Stimulated activated naive B cell treated with anti-CD40 and anti-IgM and Interleukin-4, amounts not matched to agents 10 μg/mL and 1 μg/mL and 100 μg/mL, for 72 hours (primary cell): Measurements from ENCODE around the gene PRR18.
"Not testable (repeated sequence)": the region's sequence is repeated elsewhere in the genome, so short reads cannot be mapped to it uniquely, and the experiment has no call there.

Source experiments
- ATAC-seq, 2 donors: fragments of 150-1000 bp; cut with Tn5 transposase; replicated peaks; 2 replicates each; pipeline ENCODE4 v1.10.0; 2021; ENCODE audit warnings: moderate library complexity in 1 of 2
- DNase-seq: peaks from one replicate; pipeline ENCODE4 v3.0.0; 2021
- H3K27ac Mint-ChIP-seq: one replicate; pipeline ENCODE4 v1.8.0; 2022; ENCODE audit warnings: mild to moderate bottlenecking, mixed read lengths
- H3K27me3 Mint-ChIP-seq, 2 donors: one replicate each; pipeline ENCODE4 v1.8.0; 2022; ENCODE audit warnings: mixed read lengths in 2 of 2
- H3K36me3 Mint-ChIP-seq, 2 donors: one replicate each; pipeline ENCODE4 v1.8.0; 2022; ENCODE audit warnings: mixed read lengths in 2 of 2, mild to moderate bottlenecking in 1 of 2
- H3K4me1 Mint-ChIP-seq, 2 donors: one replicate each; pipeline ENCODE4 v1.8.0; 2022; ENCODE audit warnings: mixed read lengths in 2 of 2, mild to moderate bottlenecking in 1 of 2
- H3K4me3 Mint-ChIP-seq, 2 donors: one replicate each; pipeline ENCODE4 v1.8.0; 2022; ENCODE audit warnings: mild to moderate bottlenecking in 2 of 2, mixed read lengths in 2 of 2, moderate library complexity in 1 of 2
- H3K9me3 Mint-ChIP-seq, 2 donors: one replicate each; pipeline ENCODE4 v1.8.0; 2022; ENCODE audit warnings: mixed read lengths in 2 of 2, mild to moderate bottlenecking in 1 of 2

PRR18 gene

GRCh38 chr6:166308033-166308768 lies at the start of gene PRR18:
TSS of gene PRR18 (minus strand) at chr6:166308392. CDS start at chr6:166308142, 250 bp downstream.
- Mint-ChIP-seq H3K4me3 (peak within 1 kb of the TSS; percentile 77 to 84), H3K27me3 (peaks cover 24 to 27% of the 10 kb centered on the region in 2 donors)
- DNase-seq = peak; percentile 27

GRCh38 chr6:166355552-166355951 lies 47.4 kb upstream of the PRR18 start:
- Mint-ChIP-seq H3K4me1 (peaks cover 9 to 11% of the 10 kb centered on the region in 2 donors), H3K4me3 (no peak overlapping the region), H3K9me3 (peaks cover 3 to 7% of the 10 kb centered on the region in 2 donors), H3K36me3 (peaks cover 3 to 7% of the 10 kb centered on the region in 2 donors), H3K27me3 (peaks cover 3 to 5% of the 10 kb centered on the region in 2 donors), H3K27ac (no peak overlapping the region)
- no peak for DNase-seq
- ATAC-seq = no peak

More at GRCh38 chr6:166308033-166308768, at the start of gene PRR18:
- Mint-ChIP-seq H3K36me3 (no peaks in the 10 kb centered on the region), H3K27ac (no peak within 1 kb of the TSS), H3K4me1 (peaks cover 2 to 13% of the 10 kb centered on the region in 2 donors), H3K9me3 (no peaks in the 10 kb centered on the region)
- peak; percentile 66 to 77 for ATAC-seq

- no peak overlapping the region for H3K4me3 Mint-ChIP-seq
- peaks cover 3 to 5% of the 10 kb centered on the region in 2 donors for H3K27me3 Mint-ChIP-seq
- H3K27ac Mint-ChIP-seq = no peak overlapping the region
Measured at GRCh38 chr6:166354965-166355364, 46.8 kb upstream of the PRR18 start.

GRCh38 chr6:166354143-166354542 lies 46.0 kb upstream of the PRR18 start:
- Mint-ChIP-seq H3K4me3 (no peak overlapping the region), H3K4me1 (peaks cover 9 to 11% of the 10 kb centered on the region in 2 donors), H3K36me3 (peaks cover 3 to 7% of the 10 kb centered on the region in 2 donors), H3K27me3 (peaks cover 3 to 5% of the 10 kb centered on the region in 2 donors), H3K9me3 (peaks cover 7 to 8% of the 10 kb centered on the region in 2 donors), H3K27ac (no peak overlapping the region)
- no peak for ATAC-seq
- DNase-seq = no peak

More at GRCh38 chr6:166354965-166355364, 46.8 kb upstream of the PRR18 start:
- Mint-ChIP-seq H3K9me3 (peaks cover 3 to 8% of the 10 kb centered on the region in 2 donors), H3K4me1 (peaks cover 9 to 11% of the 10 kb centered on the region in 2 donors), H3K36me3 (peaks cover 3 to 7% of the 10 kb centered on the region in 2 donors)
- no peak for DNase-seq
- no peak for ATAC-seq

GRCh38 chr6:166353507-166353906 lies 45.3 kb upstream of the PRR18 start:
- Mint-ChIP-seq H3K27me3 (peaks cover 2 to 3% of the 10 kb centered on the region in 2 donors), H3K4me3 (no peak overlapping the region), H3K36me3 (peaks cover 3 to 6% of the 10 kb centered on the region in 2 donors), H3K4me1 (peaks cover 8 to 11% of the 10 kb centered on the region in 2 donors), H3K9me3 (peaks cover 6 to 8% of the 10 kb centered on the region in 2 donors), H3K27ac (no peak overlapping the region)
- no peak for DNase-seq
- ATAC-seq = no peak

- Mint-ChIP-seq H3K36me3 (peaks cover 3 to 4% of the 10 kb centered on the region in 2 donors), H3K27ac (no peak overlapping the region), H3K4me3 (no peak overlapping the region), H3K9me3 (peaks cover 3 to 5% of the 10 kb centered on the region in 2 donors), H3K4me1 (peaks cover 6 to 11% of the 10 kb centered on the region in 2 donors), H3K27me3 (no peaks in the 10 kb centered on the region)
- DNase-seq = no peak
- ATAC-seq = no peak
Measured at GRCh38 chr6:166352923-166353322, 44.7 kb upstream of the PRR18 start.

GRCh38 chr6:166351715-166352285 lies 43.6 kb upstream of the PRR18 start:
- H3K27ac Mint-ChIP-seq = peak overlapping the region; percentile 88
- H3K4me3 Mint-ChIP-seq = peak overlapping the region; percentile 74 to 77
- H3K9me3 Mint-ChIP-seq = peaks cover 3 to 5% of the 10 kb centered on the region in 2 donors
- H3K4me1 Mint-ChIP-seq = peaks cover 7 to 21% of the 10 kb centered on the region in 2 donors
- DNase-seq (peak; percentile 37), ATAC-seq (peak; percentile 100)
- H3K27me3 Mint-ChIP-seq = no peaks in the 10 kb centered on the region
- H3K36me3 Mint-ChIP-seq = peaks cover 3 to 4% of the 10 kb centered on the region in 2 donors

GRCh38 chr6:166348305-166348949 lies 40.2 kb upstream of the PRR18 start:
- ATAC-seq (no peak), DNase-seq (no peak)
- peak overlapping the region; percentile 21 for H3K27ac Mint-ChIP-seq
- H3K9me3 Mint-ChIP-seq = peaks cover 3 to 5% of the 10 kb centered on the region in 2 donors
- no peak overlapping the region for H3K4me3 Mint-ChIP-seq
- peaks cover 3 to 4% of the 10 kb centered on the region in 2 donors for H3K36me3 Mint-ChIP-seq
- no peaks in the 10 kb centered on the region for H3K27me3 Mint-ChIP-seq
- peaks cover 7 to 22% of the 10 kb centered on the region in 2 donors for H3K4me1 Mint-ChIP-seq

GRCh38 chr6:166346965-166347364 lies 38.8 kb upstream of the PRR18 start:
- H3K4me1 Mint-ChIP-seq = peaks cover 7 to 15% of the 10 kb centered on the region in 2 donors
- no peaks in the 10 kb centered on the region for H3K27me3 Mint-ChIP-seq
- H3K36me3 Mint-ChIP-seq = peaks cover 3 to 5% of the 10 kb centered on the region in 2 donors
- ATAC-seq = no peak
- no peak overlapping the region for H3K4me3 Mint-ChIP-seq
- no peak for DNase-seq
- no peak overlapping the region for H3K27ac Mint-ChIP-seq
- H3K9me3 Mint-ChIP-seq = peaks cover 3 to 5% of the 10 kb centered on the region in 2 donors

GRCh38 chr6:166346449-166346848 lies 38.3 kb upstream of the PRR18 start:
- Mint-ChIP-seq H3K4me1 (peaks cover 3 to 10% of the 10 kb centered on the region in 2 donors), H3K36me3 (peaks cover 1 to 4% of the 10 kb centered on the region in 2 donors), H3K27ac (no peak overlapping the region), H3K4me3 (no peak overlapping the region), H3K27me3 (no peaks in the 10 kb centered on the region), H3K9me3 (peaks cover 3% of the 10 kb centered on the region in 2 donors)
- no peak for DNase-seq
- no peak for ATAC-seq

- ATAC-seq, H3K4me3 Mint-ChIP-seq, H3K36me3 Mint-ChIP-seq, H3K27ac Mint-ChIP-seq, H3K27me3 Mint-ChIP-seq, DNase-seq, H3K9me3 Mint-ChIP-seq: not testable (repeated sequence)
- H3K4me1 Mint-ChIP-seq = peaks cover 3 to 10% of the 10 kb centered on the region in 2 donors
Measured at GRCh38 chr6:166345672-166346071, 37.5 kb upstream of the PRR18 start.

GRCh38 chr6:166344921-166345320 lies 36.7 kb upstream of the PRR18 start:
- not testable (repeated sequence) for H3K4me3 Mint-ChIP-seq, ATAC-seq

GRCh38 chr6:166344240-166344639 lies 36.0 kb upstream of the PRR18 start:
- DNase-seq = no peak
- Mint-ChIP-seq H3K36me3 (peaks cover 1 to 4% of the 10 kb centered on the region in 2 donors), H3K27ac (no peak overlapping the region), H3K27me3 (no peaks in the 10 kb centered on the region), H3K4me3 (no peak overlapping the region), H3K4me1 (peaks cover 3 to 10% of the 10 kb centered on the region in 2 donors), H3K9me3 (no peaks in the 10 kb centered on the region)
- ATAC-seq = no peak

More at GRCh38 chr6:166344921-166345320, 36.7 kb upstream of the PRR18 start:
- H3K4me1 Mint-ChIP-seq = peaks cover 3 to 10% of the 10 kb centered on the region in 2 donors
- H3K27me3 Mint-ChIP-seq, H3K36me3 Mint-ChIP-seq, H3K9me3 Mint-ChIP-seq, H3K27ac Mint-ChIP-seq, DNase-seq: not testable (repeated sequence)

GRCh38 chr6:166343150-166343487 lies 34.9 kb upstream of the PRR18 start:
- Mint-ChIP-seq H3K4me1 (peaks cover 6 to 10% of the 10 kb centered on the region in 2 donors), H3K27me3 (no peaks in the 10 kb centered on the region), H3K4me3 (peak overlapping the region; percentile 86 to 87), H3K9me3 (no peaks in the 10 kb centered on the region), H3K27ac (peak overlapping the region; percentile 98), H3K36me3 (peaks cover 4 to 5% of the 10 kb centered on the region in 2 donors)
- peak; percentile 54 to 62 for ATAC-seq
- DNase-seq = no peak
